CD4-positive, alpha-beta T cell treated with Interleukin-6 at 100 ng/mL for 8 hours (primary cell): ENCODE measurements around the gene KARS1.

Experiments
- DNase-seq: peaks from one replicate; pipeline ENCODE4 v3.0.0-alpha.2; 2020; ENCODE audit warnings: mixed read lengths, low spot score

The KARS1 gene

DNA sequence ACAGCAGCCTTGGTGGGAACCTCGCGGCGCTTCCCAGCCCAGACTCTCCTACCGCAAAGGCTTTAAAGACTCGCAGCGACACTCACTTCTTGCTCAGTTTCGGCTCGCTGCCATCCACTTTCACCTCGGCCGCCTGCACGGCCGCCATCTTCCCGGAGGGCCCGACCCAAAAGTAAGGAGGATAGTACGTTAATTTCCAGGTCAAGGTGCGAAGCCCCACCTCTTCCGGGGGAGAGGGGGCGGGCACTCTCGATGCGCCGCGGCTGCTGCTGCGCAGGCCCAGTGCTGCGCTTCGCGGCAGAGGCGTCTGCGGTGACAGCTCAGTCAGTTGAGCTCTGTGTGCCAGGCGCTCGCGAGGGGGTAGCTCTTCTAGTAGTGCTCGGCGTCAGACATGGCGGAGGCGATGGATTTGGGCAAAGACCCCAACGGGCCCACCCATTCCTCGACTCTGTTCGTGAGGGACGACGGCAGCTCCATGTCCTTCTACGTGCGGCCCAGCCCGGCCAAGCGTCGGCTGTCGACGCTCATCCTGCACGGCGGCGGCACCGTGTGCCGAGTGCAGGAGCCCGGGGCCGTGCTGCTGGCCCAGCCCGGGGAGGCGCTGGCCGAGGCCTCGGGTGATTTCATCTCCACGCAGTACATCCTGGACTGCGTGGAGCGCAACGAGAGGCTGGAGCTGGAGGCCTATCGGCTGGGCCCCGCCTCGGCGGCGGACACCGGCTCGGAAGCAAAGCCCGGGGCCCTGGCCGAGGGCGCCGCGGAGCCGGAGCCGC lies at the start of gene KARS1, which contains the start of gene TERF2IP:
Gene KARS1, minus strand, starts transcription at position 174 of the 773 bp plus-strand sequence. Its CDS starts 26 bp downstream, at position 148.
Gene TERF2IP, plus strand, starts transcription at position 282 of the 773 bp plus-strand sequence. Its CDS starts 110 bp downstream, at position 392.
- DNase-seq: peak; percentile 94

DNA sequence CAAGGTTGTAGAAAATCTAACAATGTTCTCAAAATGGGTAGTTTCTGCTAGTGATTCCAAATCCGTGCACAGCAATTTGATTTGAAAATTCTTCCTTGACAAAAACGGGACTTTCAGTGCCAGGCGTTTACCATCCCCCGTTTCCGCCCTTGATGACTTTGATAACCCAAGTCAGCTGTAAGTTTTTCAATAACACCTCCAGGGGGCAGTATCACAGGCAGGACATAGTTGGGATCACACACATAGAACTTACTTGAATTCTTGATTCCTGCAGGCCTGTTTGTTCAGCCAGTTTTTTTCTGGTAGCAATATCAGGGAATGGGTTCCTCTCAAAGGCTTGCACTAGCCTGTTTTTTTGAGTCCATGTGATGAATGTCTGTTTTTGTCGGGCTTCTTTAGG lies 48.2 kb upstream of the KARS1 start:
- DNase-seq: no peak

DNA sequence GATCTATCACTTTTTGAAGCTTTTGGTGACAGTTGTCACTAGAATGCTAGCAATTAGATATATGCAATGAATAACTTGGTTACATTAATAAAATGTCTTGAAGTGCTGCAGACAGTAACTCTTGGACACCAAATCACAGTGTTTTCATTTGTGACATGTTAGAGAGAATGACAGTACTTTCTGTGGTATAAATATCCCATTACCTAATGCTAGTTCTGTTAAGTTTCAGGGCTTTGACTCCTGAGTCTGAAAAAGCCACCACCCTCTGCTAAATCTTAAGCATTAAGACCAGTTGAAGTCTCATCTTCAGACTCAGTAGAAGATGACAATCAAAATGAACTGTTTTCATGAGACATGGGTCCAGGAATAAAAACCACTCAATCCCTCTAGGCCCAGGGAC lies 39.9 kb upstream of the KARS1 start:
- DNase-seq: no peak

DNA sequence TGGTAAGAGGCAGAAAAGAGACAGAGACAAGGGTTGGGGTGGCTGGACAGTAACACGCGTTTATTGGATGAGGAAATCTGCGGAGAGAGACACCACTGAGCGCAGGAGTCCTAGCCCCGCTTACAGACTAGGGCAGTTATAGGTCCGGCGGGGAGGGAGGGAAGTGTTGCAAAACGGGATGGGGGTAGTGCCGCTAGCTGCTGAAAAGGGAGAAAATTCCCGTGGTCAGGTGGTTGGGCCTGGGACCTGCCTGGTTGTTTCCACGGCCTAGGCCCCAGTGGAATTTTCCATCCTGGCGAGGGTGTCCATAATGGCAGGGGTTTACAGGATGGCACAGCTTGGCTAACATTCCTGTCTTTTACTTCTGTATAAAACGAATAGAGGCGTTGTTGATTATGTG lies 34.8 kb upstream of the KARS1 start:
- DNase-seq: no peak

DNA sequence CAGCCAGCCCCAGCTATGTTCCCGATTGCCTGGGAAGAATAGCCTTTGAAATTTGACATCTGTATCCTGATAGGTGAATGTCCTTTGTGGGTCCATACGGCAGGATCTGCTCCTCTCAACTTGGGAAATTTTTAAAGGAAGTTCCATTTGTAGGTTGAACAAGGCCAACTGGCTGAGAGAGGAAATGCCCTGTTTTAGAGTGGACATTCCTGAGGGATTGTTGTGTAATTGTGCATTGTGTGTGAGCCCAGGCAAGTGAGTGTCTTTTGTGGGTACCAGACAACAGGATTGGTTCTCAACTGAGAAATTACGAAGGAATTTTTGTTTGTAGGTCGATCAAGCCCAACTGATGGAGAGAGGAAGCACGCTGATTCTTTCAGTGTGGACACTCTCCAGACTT lies 31.9 kb upstream of the KARS1 start:
- DNase-seq: no peak

DNA sequence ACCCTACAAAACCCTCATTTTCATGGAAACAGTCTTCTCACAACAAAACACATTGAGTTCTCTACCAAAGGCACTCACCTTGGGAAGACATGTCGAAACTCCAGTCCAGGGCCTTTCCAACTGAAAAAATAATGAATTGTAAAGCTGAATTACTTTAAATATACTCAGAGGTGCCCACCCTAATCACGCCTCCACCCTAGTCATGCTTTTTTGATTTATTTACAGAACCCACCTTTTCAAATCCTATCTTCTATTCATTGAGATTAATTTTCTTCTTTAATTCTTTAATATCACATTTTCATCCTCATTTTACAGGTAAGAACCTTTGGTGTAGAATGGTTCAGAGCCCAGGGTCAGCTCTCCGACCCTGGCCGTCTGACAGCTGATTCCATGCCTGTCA lies 29.4 kb upstream of the KARS1 start, which contains the start of gene CPHXL2:
Gene CPHXL2, minus strand, starts transcription at position 101 of the 400 bp plus-strand sequence. Its CDS starts 10 bp downstream, at position 91.
- DNase-seq: no peak

DNA sequence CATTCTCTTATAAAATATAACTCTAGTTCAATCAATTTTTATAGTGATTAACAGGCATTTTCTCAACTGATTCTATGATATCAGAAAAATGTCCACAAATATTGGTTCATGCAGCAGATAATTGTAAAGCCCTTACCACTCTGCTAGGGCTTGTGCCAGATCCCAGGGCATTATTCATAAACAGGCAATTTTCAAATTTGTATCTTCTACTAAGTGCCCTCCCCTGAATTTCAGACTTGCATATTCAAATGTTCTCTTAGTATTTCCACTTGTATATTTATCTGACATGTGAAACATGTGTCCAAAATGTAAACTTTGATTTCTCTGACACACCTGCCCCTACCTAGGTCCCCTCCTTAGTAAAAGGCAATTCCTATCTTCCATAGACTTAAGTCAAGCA lies 20.0 kb upstream of the KARS1 start:
- no peak for DNase-seq

DNA sequence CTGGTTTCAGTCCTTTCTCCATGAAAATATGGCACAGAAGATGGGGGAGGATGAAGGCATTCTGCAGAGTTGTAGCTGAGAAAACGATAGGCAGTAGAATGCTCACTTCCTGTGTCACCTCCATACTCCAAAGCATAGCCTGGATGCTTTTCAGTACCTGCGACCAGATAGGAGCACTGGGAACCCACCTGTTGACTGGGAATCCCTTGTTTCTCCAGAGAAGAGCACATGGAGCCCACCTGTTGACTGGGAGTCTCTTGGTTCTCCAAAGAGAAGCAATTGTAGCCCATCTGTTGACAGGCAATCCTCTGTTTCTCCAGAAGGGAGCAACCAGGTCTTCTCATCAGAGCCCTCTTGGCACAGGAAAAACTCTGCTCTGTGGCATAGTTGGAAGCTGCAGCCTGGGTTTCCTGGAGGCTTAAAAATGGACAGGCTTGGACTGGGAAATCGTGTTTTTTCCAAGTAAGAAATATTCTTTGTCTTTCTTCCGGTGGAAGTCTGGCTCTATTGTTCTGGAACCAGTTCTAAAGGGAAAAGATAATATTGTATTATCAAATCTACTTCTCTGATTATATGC lies 13.3 kb upstream of the KARS1 start:
- DNase-seq: no peak

DNA sequence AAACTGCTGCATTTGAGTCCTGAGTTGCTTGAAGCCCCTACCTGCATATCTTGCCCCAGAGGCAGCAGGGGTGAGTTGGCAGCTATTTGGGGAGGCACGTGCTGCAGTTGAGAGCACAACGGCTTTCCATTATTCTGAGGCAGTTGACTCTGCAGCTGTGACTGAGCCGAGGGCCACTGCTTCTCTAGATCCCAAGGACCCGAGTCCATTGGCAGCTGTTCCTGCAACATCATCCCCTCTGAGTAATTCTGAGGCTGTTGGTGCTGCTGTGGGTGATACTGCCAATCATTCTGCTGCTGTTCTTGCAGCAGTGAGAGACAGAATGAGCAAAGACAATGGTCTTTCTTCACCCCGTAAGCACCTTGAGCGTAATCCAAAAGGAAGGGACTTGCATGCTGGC lies 12.9 kb upstream of the KARS1 start:
- DNase-seq: no peak

DNA sequence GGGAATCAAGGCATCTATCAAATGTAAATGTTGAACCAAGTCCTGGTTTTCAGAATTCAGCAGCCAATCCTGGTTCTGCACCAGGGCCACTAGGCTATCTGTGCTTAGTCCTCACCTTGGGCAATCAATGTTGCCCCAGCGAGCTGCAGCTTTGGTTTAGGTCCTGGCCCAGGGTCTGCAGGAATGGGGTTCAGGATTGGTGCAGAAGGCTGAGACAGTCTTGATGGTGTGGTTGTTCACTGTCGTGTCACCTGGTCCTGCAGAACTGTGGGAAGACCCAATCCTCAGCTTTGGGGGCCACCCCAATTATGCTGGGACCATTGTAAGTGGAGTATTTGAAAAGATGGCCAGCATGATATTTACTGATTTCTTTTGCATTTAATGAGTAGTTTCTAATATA lies 10.7 kb upstream of the KARS1 start:
- DNase-seq: no peak

DNA sequence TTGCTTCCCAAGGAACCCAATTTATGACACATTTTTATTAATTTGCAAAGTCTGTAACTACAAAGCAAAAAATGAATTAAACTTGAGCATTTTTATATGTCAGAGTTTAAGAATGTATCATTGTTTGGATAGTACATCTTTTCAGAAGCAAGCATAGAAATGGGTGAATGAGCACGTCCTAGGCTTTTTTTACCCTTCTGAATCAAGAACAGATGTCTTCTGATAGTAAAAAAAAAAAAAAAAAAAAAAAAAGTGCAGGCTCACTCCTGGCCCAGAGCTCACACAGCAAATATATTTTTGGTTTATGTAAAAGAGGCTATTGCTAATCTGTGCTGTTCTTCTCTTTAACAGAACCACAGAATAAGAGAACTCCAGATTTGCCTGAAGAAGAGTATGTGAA lies 6.5 kb upstream of the KARS1 start:
- no peak for DNase-seq

DNA sequence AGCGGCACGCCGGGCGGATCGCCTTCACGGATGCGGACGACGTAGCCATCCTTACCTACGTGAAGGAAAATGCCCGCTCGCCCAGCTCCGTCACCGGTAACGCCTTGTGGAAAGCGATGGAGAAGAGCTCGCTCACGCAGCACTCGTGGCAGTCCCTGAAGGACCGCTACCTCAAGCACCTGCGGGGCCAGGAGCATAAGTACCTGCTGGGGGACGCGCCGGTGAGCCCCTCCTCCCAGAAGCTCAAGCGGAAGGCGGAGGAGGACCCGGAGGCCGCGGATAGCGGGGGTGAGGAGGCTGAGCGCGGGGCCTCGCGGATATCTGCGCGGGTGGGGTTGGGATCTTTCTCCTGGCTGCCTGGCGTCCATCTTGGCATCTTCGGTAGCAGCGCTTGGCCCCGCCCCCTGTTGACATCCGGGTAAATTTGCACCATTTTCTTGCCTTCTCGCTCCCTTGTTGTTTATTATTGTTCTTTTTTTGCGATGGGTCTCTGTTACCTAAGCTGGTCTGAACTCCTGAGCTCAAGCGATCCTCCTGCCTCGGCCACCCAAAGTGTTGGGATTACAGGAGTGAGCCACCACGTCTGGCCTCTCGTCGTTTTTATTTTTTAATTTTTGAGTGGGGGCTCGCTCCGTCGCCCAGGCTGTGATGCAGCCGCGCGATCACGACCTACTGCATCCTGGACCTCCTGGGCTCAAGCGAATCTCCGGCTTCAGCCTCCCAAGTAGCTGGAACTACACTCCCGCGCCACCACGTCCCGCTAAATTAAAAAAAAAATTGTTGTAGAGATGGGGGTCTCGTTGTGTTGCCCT lies 1.0 kb upstream of the KARS1 start:
- DNase-seq: peak; percentile 81

DNA sequence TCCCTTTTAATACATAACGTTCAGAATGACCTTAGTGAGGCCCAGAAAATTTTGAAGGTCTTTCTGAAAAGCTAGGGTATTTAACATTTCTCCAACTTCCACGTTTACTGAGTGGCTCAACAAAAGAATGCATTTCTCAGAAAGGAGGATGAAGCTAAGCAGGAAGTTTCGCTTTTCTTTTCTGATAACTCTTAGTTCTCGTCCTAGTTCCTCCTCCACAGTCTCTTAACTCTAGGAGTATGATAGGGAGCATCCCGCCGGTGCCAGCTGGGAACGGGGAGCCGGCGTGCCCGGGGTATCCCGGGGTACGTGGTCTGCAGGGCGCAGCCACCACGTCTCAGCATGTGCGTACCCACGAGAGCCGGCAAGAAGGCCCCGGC lies 363 bp downstream of the KARS1 start:
- no peak for DNase-seq

DNA sequence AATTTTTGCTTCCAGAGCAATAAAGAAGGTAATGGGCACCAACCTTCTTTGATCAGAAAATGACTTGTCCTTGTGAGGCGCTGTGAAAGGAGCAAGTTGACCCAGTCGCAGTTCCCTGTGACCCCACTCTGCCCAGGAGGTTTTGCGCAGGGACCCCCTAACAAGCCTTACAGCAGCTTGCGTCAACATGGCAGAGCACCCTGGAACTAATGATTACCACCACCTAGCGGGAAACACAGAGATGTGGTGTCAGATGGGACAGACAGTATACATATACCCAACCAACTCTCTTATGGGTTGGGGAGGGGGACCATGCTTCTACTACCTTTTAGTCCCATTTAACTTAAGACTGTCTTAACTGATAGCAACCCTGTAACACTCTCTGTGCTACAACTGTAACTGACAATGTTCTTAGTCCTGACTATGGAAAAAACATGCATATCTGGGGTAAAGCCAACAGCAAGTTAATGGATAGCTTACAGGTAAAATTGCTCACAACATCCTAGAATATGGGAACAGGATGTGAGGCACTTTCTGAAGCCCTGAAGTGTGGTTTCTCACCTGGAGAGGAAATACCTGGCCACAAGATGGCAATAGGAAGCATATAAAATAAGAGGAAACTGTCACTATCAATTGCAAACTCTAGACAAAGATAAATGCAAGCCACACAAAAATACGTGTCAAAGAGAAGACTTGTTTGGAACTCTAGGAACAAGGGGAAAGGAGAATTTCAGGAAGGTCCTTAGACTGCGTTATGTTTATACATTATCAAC lies 3.0 kb downstream of the KARS1 start:
- DNase-seq: peak; percentile 33

DNA sequence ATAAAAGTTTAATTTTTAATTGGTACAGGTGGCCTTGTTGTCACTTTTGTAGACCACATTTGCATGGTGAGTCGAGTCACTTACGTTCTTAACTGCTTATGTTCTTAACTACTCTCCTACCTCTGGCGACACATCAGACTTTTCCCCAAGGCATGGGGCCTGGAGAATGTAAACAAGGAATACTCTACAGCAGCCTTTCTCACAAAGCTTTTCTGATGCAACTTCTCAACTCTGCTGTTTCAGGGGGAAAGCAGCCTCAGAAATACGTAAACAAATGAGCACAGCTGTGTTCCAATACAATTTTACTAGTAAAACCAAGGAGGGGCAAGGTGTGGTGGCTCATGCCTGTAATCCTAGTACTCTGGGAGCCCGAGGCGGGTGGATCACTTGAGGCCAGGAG lies 6.9 kb downstream of the KARS1 start:
- DNase-seq: no peak

DNA sequence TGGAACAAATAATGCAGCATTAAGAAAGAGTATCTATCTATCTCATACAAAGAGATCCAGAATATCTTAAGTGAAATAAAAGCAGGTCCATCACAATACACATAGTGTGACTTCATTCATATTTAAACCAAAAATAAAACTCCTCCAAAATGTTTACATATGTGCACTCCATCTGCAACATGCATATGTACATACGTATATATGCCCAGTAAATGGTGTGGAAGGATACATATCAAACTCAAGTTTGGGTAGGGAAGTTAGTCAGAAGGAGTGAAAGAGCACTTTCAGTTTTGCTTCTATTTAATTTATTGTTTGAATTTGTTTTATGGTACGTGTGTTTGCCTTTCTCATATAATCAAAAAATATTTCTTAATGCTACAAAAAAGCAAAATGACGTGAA lies 12.4 kb downstream of the KARS1 start:
- no peak for DNase-seq

DNA sequence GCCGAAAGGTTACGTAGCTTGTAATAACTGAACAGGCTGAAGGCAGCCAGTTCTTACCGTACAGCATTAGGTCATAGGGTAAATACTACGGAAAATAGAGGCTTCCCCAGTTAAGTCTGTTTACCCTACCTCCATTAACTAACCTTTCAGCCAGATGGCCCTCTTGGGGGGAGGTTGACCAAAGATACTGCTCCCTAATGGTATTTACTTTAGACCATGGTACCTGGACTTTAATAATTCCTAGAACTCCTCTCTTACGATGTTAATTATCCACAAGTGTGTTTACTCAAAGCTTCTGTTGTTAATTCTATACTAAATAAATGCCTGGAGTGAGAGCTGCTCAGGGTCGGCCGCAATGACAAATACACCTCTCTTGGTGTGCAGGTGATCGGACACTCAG lies 14.6 kb downstream of the KARS1 start:
- no peak for DNase-seq

DNA sequence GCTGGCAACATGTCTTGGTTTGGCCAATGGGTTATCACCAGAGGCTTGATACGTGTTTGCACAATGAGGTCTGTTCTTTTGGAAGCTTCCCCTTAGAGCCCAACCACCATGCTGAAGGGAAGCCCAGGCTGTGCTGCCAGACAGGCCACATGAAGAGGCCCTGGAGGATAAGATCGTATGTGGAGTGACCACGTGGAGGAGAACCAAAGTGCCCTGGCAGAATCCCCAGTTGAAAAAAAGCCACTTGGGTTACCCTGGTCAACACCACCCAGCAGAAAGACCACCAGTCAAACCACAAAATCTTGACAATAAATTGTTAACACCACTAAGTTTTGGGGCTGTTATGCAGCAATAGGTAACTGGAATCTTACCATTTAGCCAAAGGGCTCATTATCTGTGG lies 17.4 kb downstream of the KARS1 start:
- DNase-seq: no peak

DNA sequence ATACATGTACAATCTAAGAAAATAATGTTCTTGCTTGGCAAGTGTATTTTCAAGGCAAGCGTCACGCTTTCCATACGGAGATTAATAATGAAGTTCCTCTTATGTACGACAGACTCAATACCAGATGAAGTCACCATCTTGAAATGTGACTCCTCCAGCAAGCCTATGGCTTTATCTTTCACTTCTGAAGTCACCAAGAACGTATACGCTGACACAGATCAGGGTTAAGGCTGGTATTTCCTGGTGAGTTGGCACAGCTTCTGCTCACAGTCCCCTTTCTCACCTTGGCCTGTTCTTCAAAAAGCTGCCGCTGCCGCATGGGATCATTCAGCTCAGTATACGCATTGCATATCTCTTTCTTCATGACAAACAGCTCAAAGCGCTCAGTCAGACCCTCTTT lies 18.3 kb downstream of the KARS1 start:
- no peak for DNase-seq

DNA sequence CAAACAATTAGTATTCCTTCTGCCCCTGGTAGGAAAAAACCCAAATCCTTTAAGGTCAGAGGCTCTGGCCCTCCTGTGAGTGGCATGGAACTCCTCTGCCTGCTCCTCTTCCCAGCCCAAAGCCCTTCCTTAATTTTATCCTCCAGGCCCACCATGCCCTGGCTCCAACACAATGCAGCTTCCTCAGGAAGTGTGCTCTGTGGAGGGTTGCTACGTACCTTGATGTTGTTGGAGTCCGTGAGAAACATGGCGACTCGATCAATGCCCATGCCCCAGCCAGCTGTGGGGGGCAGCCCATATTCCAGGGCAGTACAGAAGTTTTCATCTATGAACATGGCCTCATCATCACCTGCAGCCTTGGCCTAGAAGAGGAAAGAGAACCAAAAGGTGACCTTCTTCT lies 19.1 kb downstream of the KARS1 start:
- DNase-seq: no peak

DNA sequence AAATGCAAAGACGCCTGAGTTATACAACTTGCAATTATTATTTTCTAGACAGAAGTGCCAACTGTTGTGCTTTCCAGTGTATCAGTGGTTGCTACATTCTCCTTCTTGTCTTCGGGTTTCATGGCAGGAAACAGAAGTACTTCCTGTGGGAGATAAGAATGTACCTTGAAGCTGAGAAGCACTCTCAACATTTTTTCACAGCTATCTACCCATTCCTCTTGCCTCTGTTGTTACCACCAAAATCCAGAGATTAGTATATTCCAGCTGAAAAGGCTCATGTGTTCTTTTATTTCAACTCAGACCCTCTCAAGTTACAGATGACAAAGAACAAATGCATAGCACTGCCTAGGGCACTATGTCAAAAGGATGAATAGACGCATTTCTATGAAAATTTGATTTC lies 19.6 kb downstream of the KARS1 start:
- no peak for DNase-seq

DNA sequence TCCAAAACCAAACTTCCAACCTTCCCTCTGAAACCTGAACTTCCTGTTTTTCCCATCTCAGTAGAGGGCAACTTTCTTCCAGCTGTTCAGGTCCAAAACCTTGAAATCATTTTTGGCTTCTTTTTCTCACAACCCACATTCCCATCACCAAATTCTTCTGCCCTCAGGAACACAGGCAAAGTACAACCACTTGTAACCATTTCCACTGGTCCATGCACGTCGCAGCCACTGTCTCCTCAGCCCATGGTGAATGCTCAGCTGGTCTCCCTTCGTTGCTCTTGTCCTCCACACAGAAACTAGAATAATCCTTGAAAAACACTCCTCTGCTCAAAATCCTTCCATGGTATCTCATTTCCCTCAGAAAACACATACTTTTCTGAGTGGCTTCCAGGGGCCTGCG lies 20.7 kb downstream of the KARS1 start:
- no peak for DNase-seq
